K562 (cell line): ENCODE data around the gene PLA2G15. TPM values are rescaled to one million over a fixed set of nuclear protein-coding genes. Genes with fewer than 3 reads are reported as not detected.

ENCODE experiments used
- ARHGAP35 ChIP-seq: fragments of 450-650 bp; IDR thresholded peaks from 2 replicates; pipeline ENCODE4 v1.6.1; 2018; ENCODE audit not compliant: partially characterized antibody
- FOXA1 ChIP-seq: fragments of 450-650 bp; IDR thresholded peaks from 2 replicates; pipeline ENCODE4 v1.6.1; 2016; ENCODE audit warnings: mild to moderate bottlenecking, borderline replicate concordance
- HDAC6 ChIP-seq: IDR thresholded peaks from 2 replicates; pipeline ENCODE4 v1.6.1; 2012; ENCODE audit warnings: low read depth, mild to moderate bottlenecking, control low read depth, inconsistent platforms, low read length, moderate library complexity
- KAT8 ChIP-seq: fragments of 450-650 bp; IDR thresholded peaks from 2 replicates; pipeline ENCODE4 v1.6.1; 2016; ENCODE audit warnings: low read depth, mild to moderate bottlenecking
- MEF2A ChIP-seq: IDR thresholded peaks from 2 replicates; pipeline ENCODE4 v1.6.1; 2011; ENCODE audit warnings: low read depth, mild to moderate bottlenecking, low read length, moderate library complexity; ENCODE audit not compliant: control insufficient read depth
- NBN ChIP-seq: fragments of 450-650 bp; IDR thresholded peaks from 2 replicates; pipeline ENCODE4 v1.6.1; 2016; ENCODE audit warnings: low read depth, mild to moderate bottlenecking
- NFIX ChIP-seq: fragments of 250-450 bp; sonication (Bioruptor Pico); IDR thresholded peaks from 2 replicates; pipeline ENCODE4 v1.4.0; 2020; ENCODE audit warnings: low read depth, mild to moderate bottlenecking, moderate library complexity
- NRF1 ChIP-seq, 2 experiments: fragments of 450-650 bp; IDR thresholded peaks in 1 of 2; conservative IDR thresholded peaks in 1 of 2; 2 replicates each; pipeline ENCODE4 v1.6.1; 2014; ENCODE audit warnings: mild to moderate bottlenecking in 2 of 2
- U2AF1 ChIP-seq: fragments of 200-400 bp; formaldehyde crosslinking; optimal IDR thresholded peaks from 2 replicates; pipeline ENCODE3; 2017; ENCODE audit warnings: mild to moderate bottlenecking, low read depth, low read length, moderate library complexity
- YBX1 ChIP-seq: fragments of 450-650 bp; IDR thresholded peaks from 2 replicates; pipeline ENCODE4 v1.7.1; 2016; ENCODE audit warnings: mild to moderate bottlenecking
- ZC3H4 ChIP-seq: sonication (generic); formaldehyde crosslinking; IDR thresholded peaks from 2 replicates; pipeline ENCODE4 v1.9.0; 2021; ENCODE audit warnings: missing genetic modification reagents, borderline replicate concordance
- ZKSCAN8 ChIP-seq: fragments of 200-800 bp; sonication (Bioruptor generic); IDR thresholded peaks from 2 replicates; pipeline ENCODE4 v1.6.1; 2016; ENCODE audit warnings: missing genetic modification characterization, missing compliant biosample characterization
- ZNF347 ChIP-seq: fragments of 450-650 bp; formaldehyde crosslinking; IDR thresholded peaks from 2 replicates; pipeline ENCODE4 v1.4.0; 2020; ENCODE audit warnings: low read depth, mild to moderate bottlenecking, moderate library complexity
- ZNF583 ChIP-seq: fragments of 250-450 bp; sonication (Bioruptor Pico); IDR thresholded peaks from 2 replicates; pipeline ENCODE4 v1.4.0; 2020
- polyA plus RNA-seq, 8 experiments: library from polyadenylated mRNA; depleted of rRNA in 4 of 8; stranded (reverse) in 5 of 8; unstranded in 3 of 8; fragments of >200 nt; fragmentation: Nextera tagmentation in 2 of 8; fragmentation: Illumina TruSeq in 1 of 8; extraction: Ambion mirVana in 2 of 8; extraction: Trizol in 1 of 8; gene quantifications; 2 replicates each; pipeline versions ENCODE4 v1.2.1 to v1.2.3, GENCODE V29; 2011 to 2014; ENCODE audit warnings: inconsistent platforms in 1 of 8, missing spikeins in 1 of 8
- total RNA-seq, 7 experiments: library from RNA; depleted of rRNA in 6 of 7; stranded (reverse); fragments of >200 nt in 6 of 7; fragmentation: Illumina TruSeq in 2 of 7; extraction: Trizol in 2 of 7; gene quantifications; 2 replicates each; pipeline versions ENCODE4 v1.2.1 to v1.2.3, GENCODE V29; 2011 to 2021; ENCODE audit warnings: low replicate concordance in 1 of 7
- TF ChIP-seq, protein P1 (sequence below): fragments of 250-450 bp; sonication (Bioruptor Pico); IDR thresholded peaks from 2 replicates; pipeline ENCODE4 v1.8.0; 2021; ENCODE audit warnings: borderline replicate concordance, mild to moderate bottlenecking, moderate library complexity; ENCODE audit not compliant: poor library complexity, severe bottlenecking
- TF ChIP-seq, protein P2 (sequence below): sonication (generic); formaldehyde crosslinking; IDR thresholded peaks from 2 replicates; pipeline ENCODE4 v1.9.0; 2022; ENCODE audit warnings: mild to moderate bottlenecking, missing genetic modification reagents
- TF ChIP-seq, protein P3 (sequence below): sonication (generic); formaldehyde crosslinking; IDR thresholded peaks from 2 replicates; pipeline ENCODE4 v1.8.0; 2022; ENCODE audit warnings: mild to moderate bottlenecking, missing genetic modification reagents
- TF ChIP-seq, protein P4 (sequence below): fragments of 450-650 bp; formaldehyde crosslinking; conservative IDR thresholded peaks from 2 replicates; pipeline ENCODE4 v1.4.0; 2022; ENCODE audit warnings: mild to moderate bottlenecking, missing genetic modification characterization
- TF ChIP-seq, protein P5 (sequence below): conservative IDR thresholded peaks from 2 replicates; pipeline ENCODE4 v1.6.1; 2011; ENCODE audit warnings: low read depth, mild to moderate bottlenecking, low read length; ENCODE audit not compliant: control insufficient read depth

Gene PLA2G15
- total and polyA plus RNA-seq, 9 of the 15 experiments (the other 6 are each of a cell fraction or from before 2014, with no cell fraction given) = 0.42 to 8.6 (median 4.8) TPM

DNA sequence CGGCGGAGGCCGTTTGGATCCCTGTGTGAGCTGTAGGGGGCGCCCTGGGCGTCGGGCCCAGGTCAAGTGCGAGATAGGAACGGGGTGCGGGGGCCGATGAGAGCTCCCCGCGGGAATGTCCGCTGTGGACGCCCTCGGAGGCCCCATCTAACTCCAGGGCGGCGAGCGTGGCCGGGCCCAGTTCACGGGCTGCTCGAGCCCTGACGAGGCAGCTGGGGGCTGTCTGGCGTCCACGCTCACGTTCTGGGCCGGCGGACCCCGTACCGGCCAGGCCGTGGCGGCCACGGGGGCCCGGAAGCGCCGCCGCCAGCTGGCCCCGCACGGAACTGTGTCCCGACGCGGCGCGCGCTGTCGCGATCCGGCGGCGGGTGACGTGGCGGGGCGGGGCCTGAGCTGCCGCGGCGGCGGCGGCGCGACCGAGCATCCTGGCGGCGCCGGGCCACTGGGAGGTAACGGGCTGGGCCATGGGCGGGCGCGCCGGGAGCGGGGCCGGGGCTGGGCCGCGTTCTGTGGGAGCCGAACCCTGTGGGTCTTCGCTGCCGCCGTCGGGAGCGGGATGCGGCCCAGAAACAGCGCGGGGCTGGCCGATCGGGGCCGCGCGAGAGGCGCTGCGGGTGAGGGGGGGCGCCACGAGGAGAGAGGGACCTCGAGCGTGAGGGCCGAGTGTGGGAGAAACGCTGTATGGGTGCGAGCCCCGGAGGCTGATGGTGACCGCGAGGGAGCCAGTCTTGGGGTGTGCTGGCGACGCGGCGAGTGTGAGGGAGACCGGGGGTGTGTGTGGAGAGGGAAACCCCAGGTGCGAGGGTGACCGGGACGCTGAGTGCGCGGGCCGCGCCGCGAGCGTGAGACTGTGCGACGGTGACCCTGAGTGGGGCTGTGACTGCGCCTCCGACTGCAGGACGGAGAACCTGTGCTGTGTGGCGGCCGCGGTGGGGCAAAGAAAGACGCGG, 19.2 kb downstream of the PLA2G15 start, which contains the start of gene SLC7A6 (continued):
- TF ChIP-seq YBX1 = no peak
- peak; percentile 69 to 74 for TF ChIP-seq NRF1 (conservative IDR thresholded peaks at IDR 0.05 in 1 of 2, IDR thresholded peaks at IDR 0.05 in 1 of 2)
- TF ChIP-seq, protein P1, sequence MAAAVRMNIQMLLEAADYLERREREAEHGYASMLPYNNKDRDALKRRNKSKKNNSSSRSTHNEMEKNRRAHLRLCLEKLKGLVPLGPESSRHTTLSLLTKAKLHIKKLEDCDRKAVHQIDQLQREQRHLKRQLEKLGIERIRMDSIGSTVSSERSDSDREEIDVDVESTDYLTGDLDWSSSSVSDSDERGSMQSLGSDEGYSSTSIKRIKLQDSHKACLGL (CRISPR knock-in tag) = no peak
- TF ChIP-seq, protein P2, sequence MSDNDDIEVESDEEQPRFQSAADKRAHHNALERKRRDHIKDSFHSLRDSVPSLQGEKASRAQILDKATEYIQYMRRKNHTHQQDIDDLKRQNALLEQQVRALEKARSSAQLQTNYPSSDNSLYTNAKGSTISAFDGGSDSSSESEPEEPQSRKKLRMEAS = peak; percentile 71
- TF ChIP-seq FOXA1 = no peak
- TF ChIP-seq, protein P3, sequence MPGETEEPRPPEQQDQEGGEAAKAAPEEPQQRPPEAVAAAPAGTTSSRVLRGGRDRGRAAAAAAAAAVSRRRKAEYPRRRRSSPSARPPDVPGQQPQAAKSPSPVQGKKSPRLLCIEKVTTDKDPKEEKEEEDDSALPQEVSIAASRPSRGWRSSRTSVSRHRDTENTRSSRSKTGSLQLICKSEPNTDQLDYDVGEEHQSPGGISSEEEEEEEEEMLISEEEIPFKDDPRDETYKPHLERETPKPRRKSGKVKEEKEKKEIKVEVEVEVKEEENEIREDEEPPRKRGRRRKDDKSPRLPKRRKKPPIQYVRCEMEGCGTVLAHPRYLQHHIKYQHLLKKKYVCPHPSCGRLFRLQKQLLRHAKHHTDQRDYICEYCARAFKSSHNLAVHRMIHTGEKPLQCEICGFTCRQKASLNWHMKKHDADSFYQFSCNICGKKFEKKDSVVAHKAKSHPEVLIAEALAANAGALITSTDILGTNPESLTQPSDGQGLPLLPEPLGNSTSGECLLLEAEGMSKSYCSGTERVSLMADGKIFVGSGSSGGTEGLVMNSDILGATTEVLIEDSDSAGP (CRISPR knock-in tag) = no peak
- TF ChIP-seq NFIX (CRISPR knock-in tag) = no peak
- peak; percentile 43 for TF ChIP-seq U2AF1
- no peak for TF ChIP-seq ZKSCAN8 (CRISPR knock-in tag)
- TF ChIP-seq ZC3H4 (CRISPR knock-in tag) = peak; percentile 74; the same call in 1 of the 2 replicates
- no peak for TF ChIP-seq ZNF583
- TF ChIP-seq, protein P4, sequence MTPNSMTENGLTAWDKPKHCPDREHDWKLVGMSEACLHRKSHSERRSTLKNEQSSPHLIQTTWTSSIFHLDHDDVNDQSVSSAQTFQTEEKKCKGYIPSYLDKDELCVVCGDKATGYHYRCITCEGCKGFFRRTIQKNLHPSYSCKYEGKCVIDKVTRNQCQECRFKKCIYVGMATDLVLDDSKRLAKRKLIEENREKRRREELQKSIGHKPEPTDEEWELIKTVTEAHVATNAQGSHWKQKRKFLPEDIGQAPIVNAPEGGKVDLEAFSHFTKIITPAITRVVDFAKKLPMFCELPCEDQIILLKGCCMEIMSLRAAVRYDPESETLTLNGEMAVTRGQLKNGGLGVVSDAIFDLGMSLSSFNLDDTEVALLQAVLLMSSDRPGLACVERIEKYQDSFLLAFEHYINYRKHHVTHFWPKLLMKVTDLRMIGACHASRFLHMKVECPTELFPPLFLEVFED (CRISPR knock-in tag) = no peak
- TF ChIP-seq MEF2A = no peak
- no peak for TF ChIP-seq ARHGAP35
- no peak for TF ChIP-seq ZNF347 (CRISPR knock-in tag)
- no peak for TF ChIP-seq KAT8
- no peak for TF ChIP-seq HDAC6
- TF ChIP-seq, protein P5, sequence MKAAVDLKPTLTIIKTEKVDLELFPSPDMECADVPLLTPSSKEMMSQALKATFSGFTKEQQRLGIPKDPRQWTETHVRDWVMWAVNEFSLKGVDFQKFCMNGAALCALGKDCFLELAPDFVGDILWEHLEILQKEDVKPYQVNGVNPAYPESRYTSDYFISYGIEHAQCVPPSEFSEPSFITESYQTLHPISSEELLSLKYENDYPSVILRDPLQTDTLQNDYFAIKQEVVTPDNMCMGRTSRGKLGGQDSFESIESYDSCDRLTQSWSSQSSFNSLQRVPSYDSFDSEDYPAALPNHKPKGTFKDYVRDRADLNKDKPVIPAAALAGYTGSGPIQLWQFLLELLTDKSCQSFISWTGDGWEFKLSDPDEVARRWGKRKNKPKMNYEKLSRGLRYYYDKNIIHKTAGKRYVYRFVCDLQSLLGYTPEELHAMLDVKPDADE = no peak; the same call in none of the 2 replicates
- no peak for TF ChIP-seq NBN
